Stimulated activated CD4-positive, alpha-beta T cell treated with anti-CD3 and anti-CD28 coated beads, Interleukin-12 subunit alpha, Interleukin-12 subunit beta, amount 100 ng/mL, for 48 hours (primary cell): ENCODE measurements around the gene NFE2L2.
"Not testable (repeated sequence)": the region's sequence is repeated elsewhere in the genome, so short reads cannot be mapped to it uniquely, and the experiment has no call there.

Experiments used
- DNase-seq, 3 donors: peaks; one replicate each; pipeline ENCODE4 v3.0.0-alpha.2; 2020; ENCODE audit warnings: low read depth in 2 of 3, low spot score in 1 of 3

The NFE2L2 gene

DNA sequence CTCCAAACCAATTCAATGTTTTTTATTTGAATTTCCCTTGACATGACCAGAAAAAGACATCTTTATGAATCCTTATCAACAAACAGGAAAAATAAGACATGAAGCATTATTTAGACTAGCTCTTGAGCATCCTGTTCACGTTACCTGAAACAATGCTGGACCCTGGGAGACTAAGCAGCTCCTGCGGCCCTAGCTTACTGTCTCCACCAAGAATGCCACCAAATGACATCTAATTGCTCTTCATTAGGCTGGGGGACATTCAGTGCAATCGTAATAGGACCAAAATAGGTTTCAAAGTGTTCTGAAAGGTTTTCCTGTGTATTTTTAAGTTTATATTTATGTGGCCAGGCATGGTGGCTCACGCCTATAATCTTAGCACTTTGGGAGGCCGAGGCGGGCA, 25.5 kb downstream of the NFE2L2 start:
- DNase-seq: no peak

DNA sequence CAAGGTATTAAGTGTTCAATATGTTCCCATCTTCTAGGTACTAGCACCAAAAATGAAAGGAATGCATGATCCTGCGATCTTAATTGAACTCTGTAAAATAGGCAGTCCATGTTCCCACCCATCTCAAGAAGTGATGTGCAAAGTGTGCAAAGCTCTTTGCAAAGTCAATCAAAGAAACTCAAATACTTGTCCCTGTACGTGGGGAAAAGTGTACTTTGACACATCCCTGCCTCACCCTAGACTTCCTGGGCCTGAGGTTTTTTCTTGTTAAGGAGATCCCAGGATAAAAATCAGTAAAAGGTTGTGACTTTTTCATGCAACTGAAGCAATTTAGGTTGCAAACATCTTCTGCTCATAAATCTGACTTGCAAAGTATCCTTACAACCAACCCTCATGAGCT, 26.6 kb downstream of the NFE2L2 start:
- DNase-seq: no peak

DNA sequence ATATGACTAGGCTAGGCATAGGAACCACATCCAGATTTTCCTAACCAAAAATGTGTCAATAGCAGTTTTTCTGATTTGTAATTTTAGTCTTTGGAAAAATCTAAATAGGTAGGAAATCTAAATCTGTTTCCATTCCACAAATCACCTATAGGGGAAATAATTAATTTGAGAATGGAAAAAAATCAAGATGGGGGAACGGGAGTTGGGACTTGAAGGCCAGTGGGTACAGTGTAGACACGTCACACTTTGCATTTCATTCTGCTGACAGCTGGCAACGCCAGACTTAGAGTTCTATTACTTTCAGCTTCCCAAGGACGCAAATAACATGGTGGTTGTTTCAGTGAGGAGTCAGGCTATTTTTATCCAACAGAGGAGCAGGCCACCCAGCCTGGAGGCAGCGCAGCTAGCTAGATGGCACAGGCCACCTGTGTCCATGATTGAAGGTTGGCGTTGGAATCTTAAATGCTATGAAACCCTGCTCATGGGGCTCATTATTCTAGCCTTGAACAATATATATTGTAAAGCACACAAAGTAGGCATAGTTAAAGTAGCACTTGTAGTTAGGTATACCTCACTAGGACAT, 28.6 kb downstream of the NFE2L2 start:
- no peak for DNase-seq

DNA sequence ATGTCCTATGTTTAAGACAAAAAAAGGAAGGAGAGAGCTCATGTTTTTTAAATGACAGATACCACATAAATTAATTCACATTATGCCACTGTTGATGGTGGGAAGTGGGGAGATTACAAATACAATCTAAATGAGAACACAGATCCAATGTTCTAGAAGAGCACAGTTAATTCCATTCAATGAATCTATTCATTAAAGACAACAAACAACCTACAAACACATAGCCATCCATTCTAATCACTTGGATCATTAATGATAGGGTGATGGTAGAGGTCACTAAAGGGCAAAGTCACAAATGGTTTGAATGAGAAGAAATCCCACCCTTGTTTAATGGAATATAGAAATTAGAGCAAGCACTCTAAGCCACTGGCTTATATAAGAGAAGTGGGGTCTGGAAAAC, 30.3 kb downstream of the NFE2L2 start:
- no peak for DNase-seq

DNA sequence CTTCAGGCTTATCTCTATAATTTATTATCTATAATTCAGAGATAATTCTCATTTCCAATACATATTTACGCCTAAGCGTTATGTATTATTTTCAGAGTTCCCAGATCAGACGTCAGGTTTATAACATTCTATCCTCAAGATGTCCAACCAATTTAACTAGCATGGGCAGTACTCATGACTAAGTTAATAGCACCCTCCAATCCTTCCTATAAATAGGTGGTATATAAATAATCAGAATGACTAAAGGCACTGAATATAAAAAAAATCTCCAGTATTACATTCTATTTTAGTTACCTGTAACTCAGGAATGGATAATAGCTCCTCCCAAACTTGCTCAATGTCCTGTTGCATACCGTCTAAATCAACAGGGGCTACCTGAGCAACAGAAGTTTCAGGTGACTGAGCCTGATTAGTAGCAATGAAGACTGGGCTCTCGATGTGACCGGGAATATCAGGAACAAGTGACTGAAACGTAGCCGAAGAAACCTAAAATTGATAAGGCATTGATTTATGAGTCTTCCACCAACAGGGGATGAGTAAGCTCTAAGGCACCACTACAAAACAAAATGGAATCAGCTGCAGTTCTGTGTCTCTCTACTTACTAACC, 32.3 kb downstream of the NFE2L2 start:
- no peak for DNase-seq

DNA sequence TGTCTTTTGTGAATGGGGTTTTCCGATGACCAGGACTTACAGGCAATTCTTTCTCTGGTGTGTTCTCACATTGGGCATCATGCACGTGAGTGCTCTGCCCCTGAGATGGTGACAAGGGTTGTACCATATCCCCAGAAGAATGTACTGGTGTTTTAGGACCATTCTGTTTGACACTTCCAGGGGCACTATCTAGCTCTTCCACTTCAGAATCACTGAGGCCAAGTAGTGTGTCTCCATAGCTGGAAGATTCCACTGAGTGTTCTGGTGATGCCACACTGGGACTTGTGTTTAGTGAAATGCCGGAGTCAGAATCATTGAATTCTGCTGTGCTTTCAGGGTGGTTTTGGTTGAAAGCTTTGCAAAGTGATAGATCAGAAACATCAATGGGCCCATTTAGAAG, 33.3 kb downstream of the NFE2L2 start:
- DNase-seq: no peak

DNA sequence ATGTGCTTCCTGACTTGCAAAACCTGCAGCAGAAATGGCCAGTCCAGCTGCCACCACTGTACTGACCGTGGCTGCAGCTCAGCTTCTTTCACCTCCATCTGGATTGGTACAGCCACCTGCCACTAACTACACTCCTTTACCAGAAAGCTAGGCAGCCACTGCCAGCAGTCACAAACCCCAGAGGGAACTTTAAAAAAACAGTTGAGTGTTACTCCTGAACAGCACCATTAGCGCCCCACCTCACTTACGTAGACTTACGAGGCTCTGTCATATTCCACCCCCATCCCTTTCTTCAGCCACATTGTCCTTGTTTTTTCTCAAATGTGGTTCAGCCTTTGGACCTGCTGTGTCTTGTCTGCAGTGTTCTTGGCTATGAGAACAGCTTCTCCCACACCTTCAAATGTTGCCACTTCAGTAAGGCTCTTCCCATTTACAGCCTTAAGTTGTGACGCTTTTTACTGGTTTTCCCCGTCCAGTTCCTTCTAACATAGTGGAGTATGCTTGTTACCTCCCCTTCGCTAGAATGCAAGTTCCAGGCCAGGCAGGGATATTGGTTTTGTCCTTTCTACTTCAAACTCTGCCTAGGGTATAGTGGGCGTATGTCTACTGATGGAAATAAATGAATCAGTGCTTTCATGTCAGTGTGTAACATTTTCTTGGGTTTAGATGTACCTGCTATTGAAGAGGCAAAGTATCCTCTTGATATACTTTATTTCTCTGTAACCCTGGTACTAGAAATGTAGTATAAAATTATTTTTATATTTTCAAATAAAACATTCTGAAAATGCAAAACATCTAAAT, 34.9 kb downstream of the NFE2L2 start:
- DNase-seq: no peak

DNA sequence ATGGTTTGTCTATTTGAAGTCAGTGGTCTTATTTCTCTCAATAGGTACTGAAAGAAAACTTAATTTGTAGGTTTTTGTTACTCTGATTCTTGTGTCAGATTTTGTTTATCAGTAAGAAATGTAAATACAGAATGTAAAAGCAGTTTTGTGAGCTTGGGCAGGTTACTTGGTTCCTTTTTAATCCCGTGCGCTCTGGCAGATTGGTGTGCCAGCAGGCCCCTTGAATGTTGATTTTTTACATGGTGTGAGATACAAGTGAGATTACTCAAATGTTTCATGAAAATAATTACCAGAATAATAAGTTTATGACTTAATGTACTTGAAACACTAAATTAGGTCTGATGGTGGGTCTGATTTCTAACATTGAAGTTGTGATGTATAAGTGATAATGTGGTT, 38.6 kb downstream of the NFE2L2 start:
- no peak for DNase-seq

DNA sequence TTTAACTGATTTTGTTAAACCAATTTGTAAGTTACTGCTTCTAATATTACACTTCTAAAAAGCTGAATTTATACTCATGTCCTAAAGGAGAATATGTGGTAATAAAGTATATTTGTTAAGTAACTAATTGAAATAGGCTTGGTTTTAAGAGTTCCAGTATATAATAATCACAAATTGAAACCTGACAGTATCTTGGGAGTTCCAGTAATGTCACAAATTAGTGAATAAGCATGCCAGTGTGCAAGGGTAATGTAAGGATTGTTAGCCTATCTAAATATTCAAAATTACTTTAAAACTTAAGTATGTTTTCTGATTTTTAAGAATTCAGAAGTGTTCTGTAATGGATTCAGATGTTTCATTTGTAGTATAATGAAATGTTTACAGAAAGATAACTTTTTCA, 41.1 kb downstream of the NFE2L2 start:
- DNase-seq: not testable (repeated sequence)

DNA sequence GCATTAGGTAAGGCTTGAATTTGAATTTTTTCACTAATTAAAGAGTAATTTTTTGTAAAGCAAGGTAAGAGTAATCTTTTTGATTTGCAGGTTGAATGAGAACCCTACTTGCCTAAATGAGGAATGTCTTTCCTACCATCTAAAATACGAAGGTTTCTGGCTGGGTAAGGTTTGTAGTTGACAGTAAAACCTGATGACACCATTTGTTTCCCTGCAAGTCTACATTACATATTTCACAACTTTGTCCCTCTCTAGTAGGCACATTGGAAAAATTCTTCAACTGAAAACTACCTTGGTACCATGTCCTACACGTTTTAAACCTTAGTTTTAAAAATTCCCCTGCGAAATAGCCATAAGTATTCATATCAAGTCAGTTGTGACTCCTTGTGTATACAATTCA, 42.6 kb downstream of the NFE2L2 start:
- no peak for DNase-seq

DNA sequence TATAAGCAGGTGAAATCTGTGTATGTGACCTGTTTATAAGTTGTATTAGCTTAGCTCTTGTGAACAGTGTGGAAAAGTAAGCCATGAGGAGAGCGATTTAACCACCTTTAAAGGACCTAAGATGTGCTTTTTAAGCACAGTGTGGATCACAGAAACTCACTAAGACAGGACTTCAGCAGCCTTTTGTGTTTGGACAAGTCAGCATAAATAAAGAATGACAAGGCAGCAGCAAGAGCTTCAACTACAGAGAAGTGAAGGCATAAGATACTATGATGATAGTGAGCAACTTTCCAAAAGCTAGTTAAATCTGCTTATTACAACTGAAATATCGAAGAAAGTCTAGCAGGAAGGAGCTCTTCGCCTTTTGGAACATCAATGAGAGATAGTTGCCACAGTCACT, 43.0 kb downstream of the NFE2L2 start:
- DNase-seq: no peak

DNA sequence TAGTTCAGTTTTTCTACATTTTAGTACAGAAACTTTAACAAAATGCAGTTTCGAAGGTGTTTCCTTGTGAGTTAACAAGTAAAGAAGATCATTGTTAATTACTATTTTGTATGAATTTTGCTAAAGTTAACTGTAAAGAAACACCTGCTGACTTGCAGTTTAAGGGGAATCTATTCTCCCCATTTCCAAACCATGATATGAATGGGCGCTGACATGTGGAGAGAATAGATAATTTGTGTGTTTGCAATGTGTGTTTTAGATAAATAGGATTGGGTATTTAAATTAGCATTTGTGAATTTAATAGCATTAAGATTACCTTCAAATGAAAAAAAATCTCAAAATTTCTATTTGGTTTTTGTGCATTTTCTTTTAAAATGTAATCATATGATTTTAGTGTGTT, 44.7 kb downstream of the NFE2L2 start:
- DNase-seq: not testable (repeated sequence)

DNA sequence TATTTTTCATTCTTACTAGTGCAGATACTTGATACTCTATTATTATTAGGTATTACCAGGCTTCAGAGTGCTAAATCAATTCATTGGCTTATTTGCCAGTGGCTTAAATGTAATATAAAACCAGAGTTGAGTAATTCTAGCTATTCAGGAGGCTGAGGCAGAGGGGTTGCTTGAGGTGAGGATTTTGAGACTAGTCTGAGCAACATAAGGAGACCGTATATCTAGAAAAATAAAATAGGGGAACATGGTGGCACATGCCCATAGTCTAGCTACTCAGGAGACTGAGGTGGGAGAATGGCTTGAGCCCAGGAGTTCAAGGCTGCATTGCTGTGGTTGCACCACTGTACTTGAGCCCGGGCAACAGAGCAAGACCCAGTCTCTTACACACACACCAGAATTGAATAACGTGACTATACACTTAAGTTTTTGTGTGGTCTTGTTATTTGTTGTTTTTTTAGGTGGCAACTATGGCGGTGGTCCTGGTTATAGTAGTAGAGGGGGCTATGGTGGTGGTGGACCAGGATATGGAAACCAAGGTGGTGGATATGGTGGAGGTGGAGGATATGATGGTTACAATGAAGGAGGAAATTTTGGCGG, 47.2 kb downstream of the NFE2L2 start:
- DNase-seq: no peak

DNA sequence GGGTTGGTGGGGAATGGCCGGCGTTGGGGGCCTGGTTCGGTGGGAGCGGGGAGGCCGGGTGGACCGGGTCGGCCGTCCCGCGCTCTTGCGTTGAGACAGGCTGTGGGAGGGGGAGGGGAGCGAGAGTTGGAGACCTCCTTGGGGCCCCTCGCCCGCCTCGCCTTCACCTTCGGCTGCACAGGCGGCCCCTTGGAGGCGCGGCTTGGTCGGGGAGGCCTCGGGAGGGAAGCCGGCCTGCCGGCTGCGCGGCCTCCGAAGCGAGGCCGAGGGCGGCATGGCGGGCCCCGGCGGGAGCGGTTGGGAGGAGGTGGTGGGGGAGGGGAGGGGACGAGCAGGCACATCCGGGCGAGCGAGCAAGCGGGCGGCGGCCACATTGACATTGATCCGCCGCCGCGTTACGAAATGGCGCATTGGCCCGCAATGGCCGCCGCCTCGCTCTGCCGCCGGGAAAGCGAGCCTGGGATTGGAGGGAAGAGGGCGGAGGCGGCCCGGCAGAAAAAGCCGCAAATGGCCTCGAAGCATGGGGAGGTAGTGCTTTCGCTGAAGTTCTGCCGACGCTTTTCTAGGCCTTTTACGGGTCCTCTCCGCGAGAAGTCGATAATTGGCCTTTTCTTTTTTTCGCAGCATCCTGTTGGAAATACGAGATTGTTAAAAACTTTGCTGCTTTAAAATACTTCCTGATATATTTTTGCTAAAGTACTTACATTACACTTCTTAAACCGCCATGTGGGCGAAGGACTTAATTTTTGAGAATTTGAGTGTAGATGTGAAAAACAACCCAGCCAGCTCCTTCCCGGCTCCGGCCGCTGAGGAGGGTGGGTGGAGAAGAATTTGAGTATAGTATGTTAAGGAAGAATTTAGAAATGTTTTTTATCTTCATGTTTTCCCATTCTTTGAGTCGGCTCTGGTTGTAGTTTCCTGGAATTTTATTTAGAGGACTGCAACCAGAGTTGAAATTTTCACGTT, 51.4 kb downstream of the NFE2L2 start:
- peak; percentile 89 to 93 (median 90) for DNase-seq

DNA sequence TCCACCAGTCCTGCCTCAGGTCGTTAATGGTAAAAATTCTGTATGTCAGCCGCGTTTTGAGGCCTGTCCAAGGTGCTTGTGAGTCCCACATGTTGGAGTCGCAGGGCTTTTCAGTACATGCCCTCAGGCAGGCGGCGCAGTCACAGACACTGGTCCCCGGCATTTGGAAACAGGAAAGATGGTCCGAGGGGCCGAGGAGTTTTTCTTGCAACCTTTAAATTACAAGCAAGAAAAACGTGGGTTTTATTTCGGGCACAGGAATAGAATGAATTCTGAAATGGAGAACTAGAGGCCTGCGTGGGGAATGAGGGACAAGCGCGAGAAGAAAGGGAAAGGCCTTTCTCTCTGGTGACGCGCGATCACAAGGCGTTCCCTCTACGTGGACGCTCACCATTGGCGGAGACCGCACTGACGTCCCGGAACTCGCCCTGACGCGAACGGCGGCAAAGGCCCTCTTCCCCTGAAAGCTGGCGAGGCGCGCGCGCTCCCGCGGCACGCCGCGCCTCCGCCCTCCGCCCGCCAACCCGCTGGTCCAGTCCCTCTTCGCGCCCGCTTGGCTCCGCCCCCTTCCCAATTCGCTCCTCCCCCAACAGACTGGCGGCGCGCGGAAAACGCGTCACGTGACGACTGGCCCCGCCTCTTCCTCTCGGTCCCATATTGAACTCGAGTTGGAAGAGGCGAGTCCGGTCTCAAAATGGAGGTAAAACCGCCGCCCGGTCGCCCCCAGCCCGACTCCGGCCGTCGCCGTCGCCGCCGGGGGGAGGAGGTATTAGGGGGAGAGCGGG, 52.2 kb downstream of the NFE2L2 start, which contains the start of gene HNRNPA3:
Gene HNRNPA3, plus strand, starts transcription at position 689 of the 785 bp plus-strand sequence. Its CDS starts 6 bp downstream, at position 695.
- DNase-seq: peak; percentile 98 to 99 (median 99)

DNA sequence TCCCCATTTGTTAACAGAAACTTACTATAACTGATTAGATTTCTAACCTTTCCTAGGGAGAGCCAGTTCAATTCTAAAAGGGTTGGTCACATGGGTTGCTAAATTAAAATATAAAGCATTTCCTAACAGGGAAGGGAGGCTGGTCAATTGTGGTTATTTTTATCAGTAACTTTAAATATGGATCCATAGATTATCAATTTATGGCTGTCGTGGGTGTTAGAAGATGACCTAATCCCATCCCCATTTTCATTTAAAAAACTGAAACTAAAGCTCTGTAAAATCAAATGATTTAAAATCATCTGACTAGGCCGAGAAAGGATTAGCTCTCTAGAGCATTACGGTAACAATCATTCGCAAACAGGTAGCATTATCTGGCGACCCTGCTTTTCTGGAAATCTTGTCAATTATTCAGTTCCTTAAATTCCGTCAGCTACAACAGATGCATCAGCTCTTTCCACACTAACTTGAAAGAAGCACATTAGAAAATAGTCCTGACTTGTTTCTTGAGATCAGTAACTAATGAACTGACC, 52.9 kb downstream of the NFE2L2 start:
- no peak for DNase-seq

DNA sequence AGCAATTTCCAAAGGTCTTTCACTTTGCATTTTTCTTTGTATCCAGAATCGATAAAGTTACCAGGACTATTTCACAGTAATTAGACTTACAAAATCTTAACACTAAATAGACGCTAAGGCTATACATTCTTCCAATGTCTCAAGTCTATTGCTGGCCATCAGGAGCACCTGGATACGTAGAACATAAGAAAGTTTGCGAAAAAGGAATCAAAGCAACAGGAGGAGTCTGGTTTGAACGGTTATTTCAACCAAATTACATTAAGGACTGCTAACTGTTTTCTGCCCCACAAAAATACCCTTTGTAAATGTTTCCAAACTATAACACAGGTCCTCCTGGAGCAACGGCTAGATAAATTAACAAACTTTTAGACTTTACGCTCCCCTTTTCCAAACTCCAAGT, 53.4 kb downstream of the NFE2L2 start:
- no peak for DNase-seq

DNA sequence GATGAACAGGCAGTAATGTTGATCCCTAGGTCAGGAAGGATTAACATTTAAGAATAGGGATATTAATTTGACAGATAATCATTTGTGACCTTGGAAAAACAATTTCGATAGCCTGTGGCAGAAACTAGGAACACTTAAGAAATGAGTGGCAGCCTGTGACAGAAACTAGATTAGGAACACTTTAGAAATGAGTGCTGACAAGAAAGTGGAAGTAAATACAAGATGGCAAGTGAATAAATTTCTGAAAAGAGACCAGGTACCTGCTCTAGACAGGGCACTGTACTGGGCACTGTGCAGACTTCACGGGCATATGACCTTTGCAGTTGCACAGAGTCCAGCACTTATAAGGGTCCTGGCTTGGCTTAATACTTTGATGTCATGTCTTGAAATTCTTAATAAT, 57.4 kb downstream of the NFE2L2 start:
- no peak for DNase-seq

DNA sequence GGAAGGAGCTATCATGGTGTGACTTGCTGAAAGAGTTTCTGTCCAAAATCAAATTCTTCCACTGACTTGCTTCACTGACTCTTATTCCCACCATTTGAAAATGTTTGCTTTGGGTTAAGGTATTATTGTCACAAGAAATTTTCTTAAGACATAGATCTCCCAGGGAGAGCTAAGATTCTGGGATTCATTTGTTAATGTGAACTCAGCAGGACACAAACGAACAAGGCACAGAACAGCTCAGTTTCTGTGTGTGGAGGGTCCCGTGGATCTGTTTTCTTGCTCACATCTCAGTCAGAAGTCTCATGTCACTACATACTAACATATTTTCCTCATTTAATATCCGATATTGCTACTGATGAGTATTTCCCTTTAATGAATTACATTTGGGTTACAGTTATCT, 60.1 kb downstream of the NFE2L2 start:
- DNase-seq: no peak

DNA sequence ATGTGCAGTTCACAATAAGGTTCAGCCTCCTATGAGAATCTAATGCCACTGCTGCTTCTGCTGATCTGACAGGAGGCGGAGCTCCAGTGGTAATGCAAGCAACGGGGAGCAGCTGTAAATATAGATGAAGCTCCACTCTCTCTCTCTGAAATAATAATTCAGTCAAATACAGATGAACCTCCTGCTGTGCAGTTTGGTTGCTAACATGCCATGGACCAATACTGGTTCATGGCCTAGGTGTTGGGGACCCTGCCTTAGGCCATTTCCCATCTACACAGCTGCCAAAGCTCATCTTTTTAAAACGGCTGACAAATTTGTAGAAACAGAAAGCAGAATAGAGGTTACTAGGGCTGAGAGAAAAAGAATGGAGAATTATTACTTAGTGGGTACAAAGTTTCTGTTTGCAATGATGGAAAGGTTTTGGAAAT, 62.6 kb downstream of the NFE2L2 start:
- no peak for DNase-seq
